NCI-H2227 treated with DMSO at 0.1 percent for 48 hours (cell line): Measurements from ENCODE around the gene ZNRD2.

Experiments
- DNase-seq: peaks from one replicate; lab custom pipeline; 2025; lab: John Stamatoyannopoulos, UW

The ZNRD2 gene

GRCh38 chr11:65611028-65611757, 40.9 kb downstream of the ZNRD2 start:
- DNase-seq: no peak

- no peak for DNase-seq
Observed at GRCh38 chr11:65611758-65612603, 41.7 kb downstream of the ZNRD2 start.

- DNase-seq: no peak
Observed at GRCh38 chr11:65612691-65613090, 42.4 kb downstream of the ZNRD2 start.

- no peak for DNase-seq
Observed at GRCh38 chr11:65613091-65613928, 43.0 kb downstream of the ZNRD2 start.

- peak; percentile 100 for DNase-seq
Observed at GRCh38 chr11:65615229-65615949, 45.1 kb downstream of the ZNRD2 start, which contains the start of gene PCNX3. Gene PCNX3 (plus strand): TSS chr11:65615776. CDS start chr11:65616312, 536 bp downstream.

- DNase-seq: no peak
Observed at GRCh38 chr11:65615950-65616574, 45.8 kb downstream of the ZNRD2 start.

- DNase-seq: no peak
Observed at GRCh38 chr11:65616575-65617001, 46.3 kb downstream of the ZNRD2 start.

GRCh38 chr11:65617136-65617850, 47.0 kb downstream of the ZNRD2 start:
- DNase-seq: no peak

GRCh38 chr11:65617990-65618751, 47.9 kb downstream of the ZNRD2 start:
- DNase-seq: no peak

GRCh38 chr11:65618763-65619162, 48.5 kb downstream of the ZNRD2 start:
- DNase-seq: no peak

- DNase-seq: no peak
Observed at GRCh38 chr11:65619281-65619928, 49.1 kb downstream of the ZNRD2 start.

GRCh38 chr11:65620666-65621065, 50.4 kb downstream of the ZNRD2 start:
- no peak for DNase-seq

- no peak for DNase-seq
Observed at GRCh38 chr11:65621460-65621859, 51.2 kb downstream of the ZNRD2 start.
